CD4-positive, alpha-beta T cell treated with Interleukin-4 for 1 hour (primary cell): ENCODE data around the gene FNDC1.
"Not testable (repeated sequence)": the region's sequence is repeated elsewhere in the genome, so short reads cannot be mapped to it uniquely, and the experiment has no call there.

ENCODE experiments used
- DNase-seq, 2 donors: peaks; one replicate each; pipeline ENCODE4 v3.0.0-alpha.2; 2020 to 2022

FNDC1 gene

DNA sequence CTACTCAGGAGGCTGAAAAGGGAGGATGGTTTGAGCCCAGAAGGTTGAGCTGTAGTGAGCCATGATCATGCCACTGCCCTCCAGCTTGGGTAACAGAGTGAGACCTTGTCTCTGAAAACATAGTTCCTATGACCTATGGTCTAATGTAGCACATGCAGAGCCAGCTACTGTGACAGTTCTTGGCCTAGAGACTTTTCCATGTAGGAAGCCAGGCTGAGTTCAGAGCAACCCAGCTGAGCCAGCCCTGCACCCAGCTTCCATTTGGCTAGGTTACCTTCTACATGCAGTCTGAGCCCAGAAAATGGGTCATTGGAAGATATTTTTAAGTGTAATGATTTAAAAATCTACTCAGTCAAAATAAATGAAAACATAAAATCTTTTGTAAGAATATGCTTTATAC is 92.8 kb downstream of the FNDC1 start:
- no peak for DNase-seq

- no peak for DNase-seq
These were observed 93.4 kb downstream of the FNDC1 start for GRCh38 chr6:159262586-159262985.

DNA sequence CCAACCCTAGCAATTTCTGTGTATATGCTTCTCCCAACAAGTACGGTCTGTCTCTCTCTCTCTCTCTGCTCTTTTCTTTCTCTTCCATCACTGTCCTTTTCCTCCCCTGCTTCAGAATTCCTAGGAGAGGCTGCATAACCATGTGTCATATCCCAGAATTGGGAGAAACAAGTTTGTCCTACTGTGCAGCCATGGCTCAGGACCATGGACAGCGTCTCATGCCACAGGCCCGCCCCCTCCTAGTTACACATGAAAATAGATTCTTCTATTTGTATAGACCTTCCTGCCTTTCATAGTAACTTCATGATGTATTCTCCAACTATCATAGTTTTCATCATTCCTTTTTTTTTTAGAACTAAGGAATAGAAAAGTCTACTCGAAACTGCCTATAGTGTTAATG is 98.0 kb downstream of the FNDC1 start:
- no peak for DNase-seq

- DNase-seq, result no peak
These were observed 99.3 kb downstream of the FNDC1 start for GRCh38 chr6:159268511-159268910.

GRCh38 chr6:159271257-159271656 is 102.1 kb downstream of the FNDC1 start:
- no peak for DNase-seq

GRCh38 chr6:159278626-159279025 is 109.4 kb downstream of the FNDC1 start:
- DNase-seq, result no peak

- no peak for DNase-seq
These were observed 110.6 kb downstream of the FNDC1 start for GRCh38 chr6:159279790-159280277.

GRCh38 chr6:159282421-159282820 is 113.2 kb downstream of the FNDC1 start:
- DNase-seq, result no peak

GRCh38 chr6:159284661-159285060 is 115.5 kb downstream of the FNDC1 start:
- not testable (repeated sequence) for DNase-seq

DNA sequence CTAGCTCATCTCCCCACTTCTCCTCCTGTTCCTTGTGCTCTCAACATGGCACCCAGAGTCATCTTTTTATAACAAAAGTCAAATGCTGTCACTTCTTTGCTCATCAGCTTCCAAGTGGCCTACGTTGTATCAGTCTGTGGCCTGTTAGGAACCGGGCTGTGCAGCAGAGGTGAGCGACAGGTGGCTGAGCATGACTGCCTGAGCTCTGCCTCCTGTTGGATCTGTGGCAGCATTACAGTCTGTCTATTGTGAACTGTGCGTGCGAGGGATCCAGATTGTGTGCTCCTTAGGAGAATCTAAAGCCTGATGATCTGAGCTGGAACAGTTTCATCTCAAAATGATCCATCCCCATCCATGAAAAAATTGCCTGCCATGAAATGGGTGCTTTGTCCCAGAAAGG is 129.6 kb downstream of the FNDC1 start:
- no peak for DNase-seq

DNA sequence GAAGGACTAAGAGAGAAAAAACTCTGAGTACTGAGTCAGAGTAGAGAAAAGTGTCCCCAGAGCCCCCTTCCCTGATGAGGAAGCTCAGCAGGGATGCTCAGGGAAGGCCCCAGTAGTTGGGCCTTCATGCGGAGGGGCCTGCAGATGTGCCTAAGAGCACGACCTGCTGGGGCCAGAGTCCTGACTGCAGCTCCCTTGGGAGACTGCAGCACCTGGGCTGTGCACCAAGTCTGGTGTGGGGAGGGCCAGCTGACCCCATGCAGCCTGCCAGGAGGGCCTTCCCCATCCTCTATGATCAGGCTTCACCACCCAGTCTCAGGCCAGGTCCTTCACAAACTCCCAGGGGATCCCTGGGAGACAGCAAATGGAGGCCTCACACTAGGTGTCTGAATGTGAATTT is 130.4 kb downstream of the FNDC1 start:
- DNase-seq, result no peak

DNA sequence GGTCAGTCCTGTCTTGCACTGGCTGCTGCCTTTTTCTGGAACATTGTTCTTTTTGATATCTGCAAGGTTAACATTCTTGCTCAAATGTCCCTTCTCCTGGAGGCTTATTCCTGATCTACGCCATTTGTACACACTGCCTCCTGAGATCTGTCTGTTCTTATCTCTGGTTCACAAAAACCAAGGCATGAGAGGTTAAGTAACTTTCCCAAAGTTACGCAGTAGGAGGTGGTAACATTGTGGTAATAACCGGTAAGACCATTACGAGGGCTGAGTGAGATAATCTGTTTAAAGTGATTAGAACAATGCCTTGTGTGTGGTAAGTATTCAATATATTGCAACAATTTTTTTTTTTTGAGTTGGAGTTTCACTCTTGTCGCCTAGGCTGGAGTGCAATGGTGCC is 132.1 kb downstream of the FNDC1 start:
- no peak for DNase-seq

DNA sequence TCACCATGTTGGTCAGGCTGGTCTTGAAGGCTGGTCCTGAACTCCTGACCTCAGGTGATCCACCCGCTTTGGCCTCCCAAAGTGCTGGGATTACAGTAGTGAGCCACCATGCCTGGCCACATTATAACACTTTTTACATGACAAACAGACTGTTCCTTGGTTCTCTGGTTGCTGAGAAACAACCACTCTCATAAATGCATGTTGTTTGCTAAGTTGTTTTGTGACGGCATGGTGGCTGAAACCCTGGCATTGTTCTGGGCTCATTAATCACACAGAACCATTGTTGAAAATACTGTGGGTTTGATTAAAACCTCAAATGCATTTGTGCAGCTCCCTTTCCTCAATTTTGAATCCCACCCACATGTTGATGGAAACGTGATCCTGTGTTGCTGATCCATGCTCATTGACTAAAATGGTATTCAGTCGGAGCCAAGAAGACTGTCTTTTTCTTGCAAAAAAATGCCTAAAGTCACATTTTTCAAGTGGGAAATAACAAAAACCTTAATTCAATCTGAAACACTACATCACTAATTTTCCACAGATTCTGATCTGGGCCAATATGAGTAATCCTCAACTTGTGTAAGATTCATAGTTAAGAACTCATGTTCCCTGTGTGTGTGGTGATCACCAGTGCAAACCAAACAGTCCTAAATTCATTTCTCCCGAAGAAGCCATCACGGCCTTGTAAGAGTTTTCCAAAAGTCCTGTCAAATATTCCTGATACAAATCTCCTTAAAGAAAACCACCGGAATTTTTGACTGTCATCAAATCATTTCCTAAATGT is 132.8 kb downstream of the FNDC1 start:
- no peak for DNase-seq

DNA sequence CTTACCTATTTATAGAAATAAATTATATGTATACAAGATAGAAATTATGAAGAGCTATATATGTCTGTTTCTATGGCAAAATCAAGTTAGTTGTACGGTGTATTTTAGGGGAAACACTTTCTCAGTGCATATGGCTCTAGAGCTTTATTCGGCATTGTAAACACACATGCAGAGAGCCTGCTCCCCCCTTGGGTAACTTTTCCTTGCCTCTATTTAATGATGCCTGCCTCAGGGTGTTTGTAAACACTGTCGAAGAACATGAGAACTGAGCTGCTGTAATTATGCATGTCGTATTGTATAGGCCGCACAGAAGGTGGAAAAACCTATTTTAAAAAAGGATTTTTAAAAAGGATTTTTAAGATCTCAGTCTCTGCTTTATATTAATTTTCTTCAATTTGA is 133.4 kb downstream of the FNDC1 start:
- DNase-seq, result no peak

- DNase-seq, result no peak
These were observed 134.0 kb downstream of the FNDC1 start for GRCh38 chr6:159303159-159303558.

DNA sequence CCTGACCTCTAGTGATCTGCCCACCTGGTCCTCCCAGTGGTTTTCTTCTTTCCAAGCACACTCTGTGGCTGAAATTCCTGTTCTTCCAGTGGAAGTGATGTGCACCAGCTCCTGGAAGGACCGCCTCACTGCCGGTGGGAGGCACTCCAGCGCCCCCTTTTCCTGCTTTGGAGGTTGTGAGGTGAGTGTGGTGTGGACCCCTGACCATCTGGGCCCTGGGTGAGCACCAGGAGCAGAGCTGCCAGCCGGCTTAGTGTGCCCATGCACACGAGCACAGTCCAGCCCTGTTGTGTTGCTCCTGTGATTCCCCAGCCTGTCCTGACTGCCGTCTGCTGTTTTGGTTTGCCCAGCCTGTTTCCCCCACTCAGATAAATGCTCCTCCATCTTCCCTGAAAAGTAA is 134.6 kb downstream of the FNDC1 start:
- no peak for DNase-seq

- no peak for DNase-seq
These were observed 135.4 kb downstream of the FNDC1 start for GRCh38 chr6:159304641-159305040.

GRCh38 chr6:159305159-159305558 is 136.0 kb downstream of the FNDC1 start:
- DNase-seq, result no peak

DNA sequence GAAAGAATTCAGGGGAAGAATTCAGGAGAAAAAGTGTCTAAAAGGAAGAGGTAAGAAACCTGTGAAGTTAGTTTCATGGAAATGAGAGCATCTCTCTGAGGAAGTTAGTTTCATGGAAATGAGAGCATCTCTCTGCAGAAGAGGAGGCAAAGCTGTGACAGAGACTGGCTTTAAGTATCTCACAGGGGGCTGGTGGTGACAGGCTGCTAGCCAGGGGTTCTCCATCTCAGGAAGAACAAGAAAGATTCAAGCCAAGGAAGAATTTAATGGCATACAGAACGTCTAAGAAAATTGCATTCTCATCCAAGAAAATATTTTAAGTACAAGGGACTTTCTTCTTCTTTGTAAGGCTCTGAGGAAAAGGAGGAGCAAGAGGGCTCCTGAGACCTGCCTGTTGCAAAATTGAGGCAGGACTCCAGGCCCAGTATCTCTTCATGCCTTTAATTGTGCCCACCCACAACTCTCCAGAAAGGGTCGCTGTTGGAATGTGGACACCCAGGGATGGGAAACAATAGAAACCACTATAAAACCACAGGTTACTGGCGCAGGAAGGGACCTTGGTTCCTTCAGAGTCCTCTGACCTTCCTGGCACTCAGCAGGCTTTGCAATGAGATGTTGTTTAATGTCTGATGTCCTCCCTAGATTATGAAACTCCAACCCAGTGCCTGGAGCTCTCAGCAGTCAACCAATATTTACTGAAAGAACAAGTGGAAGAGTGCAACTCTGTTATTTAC is 136.8 kb downstream of the FNDC1 start:
- DNase-seq, result no peak

- DNase-seq, result no peak
These were observed 138.1 kb downstream of the FNDC1 start for GRCh38 chr6:159307246-159307790.

DNA sequence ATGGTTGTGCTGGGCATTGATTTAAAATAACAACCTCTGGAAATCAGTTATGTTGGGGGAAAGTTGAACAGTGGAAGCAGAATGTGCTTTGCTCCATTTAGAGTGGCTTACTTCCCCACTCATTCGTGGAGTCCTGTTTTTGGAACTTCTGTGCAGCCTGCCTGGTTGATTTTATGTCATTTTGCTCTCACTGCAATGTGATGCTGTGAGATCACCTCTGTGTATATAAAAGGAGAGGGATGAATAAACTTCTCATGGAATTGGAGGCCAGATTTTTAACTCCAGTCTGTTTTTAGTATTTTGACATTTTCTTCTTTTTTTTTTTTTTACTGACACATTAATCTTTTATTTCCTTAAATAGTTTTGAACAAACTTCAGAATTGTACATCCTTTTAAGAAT is 139.0 kb downstream of the FNDC1 start:
- DNase-seq, result no peak

- DNase-seq, result no peak
These were observed 140.5 kb downstream of the FNDC1 start for GRCh38 chr6:159309723-159310122.

DNA sequence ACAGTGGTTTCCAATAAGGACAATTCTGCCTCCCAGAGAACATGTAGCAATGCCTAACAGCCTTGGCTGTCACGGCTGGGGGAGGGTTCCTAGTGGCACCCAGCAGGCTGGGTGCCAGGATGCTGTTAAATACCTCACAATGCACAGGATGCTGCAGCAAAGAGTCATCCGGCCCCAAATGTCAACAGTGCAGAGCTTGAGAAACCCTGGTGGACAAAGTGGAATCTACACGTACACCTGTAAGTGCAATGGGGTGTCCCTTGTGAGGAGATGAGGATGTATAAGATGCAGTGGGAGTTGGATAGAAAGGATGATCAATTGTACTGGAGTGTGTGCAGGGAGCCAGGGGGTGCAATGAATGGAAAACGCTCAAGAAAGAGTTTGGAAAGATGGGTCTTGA is 142.4 kb downstream of the FNDC1 start:
- no peak for DNase-seq

DNA sequence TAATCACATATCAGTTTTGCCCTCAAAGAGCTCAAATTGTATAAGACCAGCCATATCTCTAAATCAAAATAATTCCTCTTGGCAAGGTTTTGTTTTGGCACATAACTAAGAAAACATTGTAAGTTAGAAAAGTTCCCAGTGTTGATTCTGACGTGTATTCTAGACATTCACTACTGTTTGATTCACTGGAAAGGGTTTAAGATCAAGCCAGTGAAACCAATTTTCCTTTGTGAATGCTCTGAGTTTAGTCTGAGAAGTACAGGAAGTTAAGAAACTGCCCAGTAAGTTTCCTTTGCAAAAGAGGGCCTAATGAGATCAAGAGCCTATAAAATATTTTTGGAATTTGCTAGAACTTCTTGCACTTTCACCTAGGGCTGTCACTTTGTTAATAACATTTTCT is 143.0 kb downstream of the FNDC1 start:
- DNase-seq, result no peak
